ENCODE measurements around the gene TOB2.
"Not testable (repeated sequence)": the region's sequence is repeated elsewhere in the genome, so short reads cannot be mapped to it uniquely, and the experiment has no call there.

The TOB2 gene

DNA sequence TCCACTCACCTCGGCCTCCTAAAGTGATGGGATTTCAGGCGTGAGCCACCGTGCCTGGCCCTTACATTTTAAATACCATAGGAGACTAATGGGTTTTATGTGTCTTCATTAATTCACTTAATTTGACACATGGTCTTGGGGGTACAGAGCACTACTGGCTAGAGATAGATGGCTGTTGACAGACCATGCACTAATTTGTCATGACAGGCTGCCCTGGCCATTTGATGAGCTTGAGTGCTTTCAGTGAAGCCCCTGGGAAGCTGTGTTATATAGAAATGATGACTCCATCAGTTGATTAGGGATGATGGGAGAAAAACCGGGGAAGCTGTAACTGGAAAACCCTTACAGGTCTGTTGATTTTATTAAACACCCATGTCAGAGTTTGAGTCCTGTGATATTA, 15.3 kb upstream of the TOB2 start:
- DNase-seq, result no peak

- not testable (repeated sequence) for DNase-seq
These were observed 13.5 kb upstream of the TOB2 start for GRCh38 chr22:41460071-41460470.

GRCh38 chr22:41459431-41459830, 12.8 kb upstream of the TOB2 start:
- DNase-seq, result no peak

- DNase-seq, result no peak
These were observed 11.6 kb upstream of the TOB2 start for GRCh38 chr22:41458161-41458728.

DNA sequence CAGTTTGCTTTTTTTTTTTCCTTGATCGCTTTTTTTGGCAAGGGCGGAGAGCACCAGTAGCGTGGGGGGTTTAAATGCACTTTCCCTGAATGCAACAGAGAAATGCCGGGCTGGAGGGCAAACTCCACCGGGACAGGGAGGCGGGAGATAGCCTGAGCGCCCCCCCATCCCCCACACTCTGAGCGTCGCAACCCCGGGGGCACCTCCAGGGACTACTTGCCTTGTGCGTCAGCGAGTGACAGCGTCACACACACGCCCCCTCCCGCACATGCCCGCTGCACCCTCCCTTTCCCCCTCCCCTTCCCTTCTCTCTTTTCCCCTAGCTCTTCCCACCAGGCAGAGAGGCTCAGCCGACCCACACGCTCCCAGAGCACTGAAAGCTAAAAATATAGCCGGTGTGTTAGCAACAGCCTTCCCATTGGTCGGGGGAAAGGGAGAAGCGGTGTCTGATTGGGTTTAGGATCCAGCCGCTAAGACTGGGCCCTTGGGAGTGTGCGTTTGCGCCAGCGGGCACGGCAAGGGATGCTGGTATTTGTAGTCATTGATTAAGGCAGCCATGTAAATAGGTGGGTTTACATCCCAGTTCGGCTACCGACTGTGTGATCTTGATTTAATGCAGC, 1.7 kb upstream of the TOB2 start:
- peak; percentile 99 for DNase-seq

DNA sequence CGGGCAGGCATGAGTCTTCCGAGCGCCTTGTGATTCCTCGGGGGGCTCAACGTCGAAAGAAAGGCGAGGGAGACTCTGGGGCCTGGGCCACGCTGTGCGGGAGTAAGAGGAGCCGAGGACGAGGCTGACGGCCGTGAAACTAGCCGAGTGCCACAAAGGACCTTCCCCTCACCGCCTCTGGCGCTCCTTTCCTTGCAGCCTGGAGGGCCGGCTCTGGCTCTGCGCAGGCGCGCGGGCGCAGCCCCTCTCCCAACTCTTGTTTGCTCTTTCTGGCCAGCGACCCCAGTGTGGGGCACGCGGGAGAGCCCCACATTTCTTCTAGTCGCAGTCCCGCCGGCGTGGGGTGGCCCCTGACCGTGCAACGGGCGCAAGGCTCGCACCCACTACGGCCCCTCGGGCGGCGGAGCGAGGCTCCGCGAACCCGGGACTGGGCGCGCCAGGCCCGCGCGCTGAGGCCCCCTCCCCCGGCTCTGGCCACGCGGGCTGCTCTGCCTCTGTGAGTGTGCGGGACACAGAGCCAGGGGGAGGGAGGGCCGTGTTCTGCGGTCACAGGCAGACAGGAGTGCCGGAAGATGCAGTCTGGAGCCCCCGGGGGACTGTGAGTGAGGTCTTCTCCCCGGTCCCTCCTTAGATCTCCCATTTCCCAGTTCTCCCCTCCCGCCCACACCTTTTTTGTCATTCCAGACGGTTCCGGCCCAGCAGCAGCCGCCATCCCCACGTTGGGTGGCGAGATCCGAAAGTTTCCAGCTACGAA, 1.0 kb upstream of the TOB2 start:
- DNase-seq, result peak; percentile 71

DNA sequence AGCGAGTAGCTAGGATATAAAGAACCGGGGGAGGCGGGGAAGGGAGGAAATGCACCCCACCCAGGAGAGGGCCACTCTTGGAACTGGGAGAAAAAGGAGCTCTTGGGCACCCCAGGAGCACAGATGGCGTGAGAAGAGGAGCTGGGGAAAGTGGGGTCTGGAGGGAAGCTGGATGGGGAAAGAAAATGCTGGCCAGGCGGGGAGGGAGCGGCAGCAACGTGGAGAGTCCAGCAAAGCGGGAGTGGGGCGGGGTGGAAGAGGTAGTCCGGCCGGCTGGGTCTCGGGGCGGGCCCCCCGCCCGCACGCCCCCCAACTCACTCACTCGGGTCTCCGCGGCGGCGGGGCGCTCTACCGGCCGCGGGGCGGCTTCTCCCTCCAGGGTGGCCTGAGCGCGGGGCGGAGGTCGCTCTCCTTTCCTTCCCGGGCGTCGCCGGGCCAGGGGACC, 522 bp downstream of the TOB2 start:
- no peak for DNase-seq

GRCh38 chr22:41445129-41446056, 1.2 kb downstream of the TOB2 start:
- DNase-seq, result no peak

DNA sequence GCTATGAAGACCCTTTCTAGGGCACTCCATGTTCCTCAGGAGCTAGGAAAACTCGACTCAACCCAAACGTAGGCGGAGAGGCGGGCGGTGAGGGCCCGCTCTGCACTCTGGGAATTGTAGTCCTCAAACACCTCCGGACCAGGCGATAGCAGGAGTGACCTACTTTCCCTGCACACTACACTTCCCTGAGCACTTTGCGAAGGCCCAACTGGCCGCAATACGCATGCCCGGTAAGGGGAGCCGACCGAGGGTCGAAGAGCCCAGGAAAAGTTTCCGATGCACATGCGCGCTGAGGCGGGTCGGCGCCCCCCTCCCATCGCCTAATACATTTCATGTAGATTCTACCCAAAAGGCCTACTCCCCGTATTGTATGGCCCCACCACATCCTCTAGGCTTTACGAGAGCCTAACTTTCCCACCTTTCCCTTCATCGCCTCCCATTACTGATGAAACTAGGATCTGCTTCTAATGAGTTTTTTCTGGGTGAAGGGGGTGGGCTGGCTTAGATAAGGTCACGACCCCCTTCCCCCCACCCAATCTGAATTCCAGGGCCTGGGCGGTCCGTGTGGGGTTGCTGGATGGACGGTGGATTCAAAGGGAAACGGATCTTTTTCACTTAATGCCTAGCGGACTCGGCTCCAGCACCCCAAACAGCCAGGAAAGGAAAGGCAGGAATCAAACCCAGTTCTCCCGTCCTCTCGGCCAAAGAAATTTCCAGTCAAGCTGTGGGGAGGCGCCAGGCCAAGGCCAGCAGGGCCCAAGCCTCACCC, 2.1 kb downstream of the TOB2 start:
- peak; percentile 96 for DNase-seq

DNA sequence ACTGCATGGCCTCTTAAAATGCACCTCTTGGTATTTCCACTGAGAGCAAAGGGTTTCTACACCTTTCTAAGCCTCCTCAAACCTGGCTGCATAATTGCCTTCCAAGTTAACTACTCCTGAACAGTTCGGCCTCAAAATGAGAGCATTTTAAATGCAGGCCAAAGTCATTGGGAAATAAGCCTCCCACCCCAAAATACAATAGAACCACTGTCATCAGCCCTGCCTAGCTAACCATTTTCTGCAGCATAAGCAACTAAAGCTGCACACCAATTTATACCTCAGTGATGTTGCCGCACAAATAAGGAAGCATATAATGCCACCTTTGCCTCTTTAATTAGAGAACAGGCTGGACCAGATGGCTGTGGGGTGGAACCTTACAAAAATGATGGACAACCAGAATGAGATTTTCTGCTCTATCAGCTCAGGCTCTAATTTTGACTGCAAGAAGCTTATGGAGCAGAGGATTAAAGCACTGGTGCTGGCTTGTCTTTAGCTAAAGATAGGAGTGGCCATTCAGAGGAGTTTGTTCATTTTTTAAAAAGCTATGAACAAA, 4.3 kb downstream of the TOB2 start:
- no peak for DNase-seq

DNA sequence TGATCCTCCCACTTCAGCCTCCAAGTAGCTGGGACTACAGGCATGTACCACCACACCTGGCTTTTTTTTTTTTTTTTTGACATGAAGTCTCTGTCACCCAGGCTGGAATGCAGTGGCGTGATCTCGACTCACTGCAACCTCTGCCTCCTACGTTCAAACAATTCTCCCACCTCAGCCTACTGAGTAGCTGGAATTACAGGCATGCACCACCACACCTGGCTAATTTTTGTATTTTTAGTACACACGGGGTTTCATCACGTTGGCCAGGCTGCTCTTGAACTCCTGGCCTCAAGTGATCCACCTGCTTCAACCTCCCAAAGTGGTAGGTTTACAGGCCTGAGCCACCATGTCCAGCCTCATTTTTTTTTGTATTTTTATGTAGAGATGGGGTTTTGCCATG, 6.1 kb downstream of the TOB2 start:
- DNase-seq, result not testable (repeated sequence)

DNA sequence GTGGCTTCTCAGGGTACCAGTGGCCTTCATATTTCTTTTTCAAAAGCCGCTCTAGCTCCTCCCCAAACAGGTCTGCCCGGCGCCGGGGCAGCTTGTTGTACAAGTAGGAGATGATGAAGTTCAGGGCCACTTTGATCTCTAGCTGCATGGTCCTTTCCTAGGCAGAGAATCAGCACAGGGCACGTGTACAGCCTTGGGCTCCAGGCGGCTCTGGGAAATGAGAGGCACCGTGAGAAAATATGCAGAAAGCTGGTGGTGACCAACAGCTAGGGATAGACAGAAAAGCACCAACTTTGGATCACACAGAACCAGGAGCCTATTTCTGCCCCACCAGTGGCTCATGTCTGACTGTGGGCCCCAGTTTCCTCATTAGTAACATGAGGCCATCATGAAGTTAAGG, 9.4 kb downstream of the TOB2 start:
- DNase-seq, result no peak

GRCh38 chr22:41436322-41437113, 10.1 kb downstream of the TOB2 start:
- no peak for DNase-seq

GRCh38 chr22:41435560-41435959, 11.0 kb downstream of the TOB2 start:
- DNase-seq, result no peak

- not testable (repeated sequence) for DNase-seq
These were observed 12.1 kb downstream of the TOB2 start for GRCh38 chr22:41434361-41435003.

DNA sequence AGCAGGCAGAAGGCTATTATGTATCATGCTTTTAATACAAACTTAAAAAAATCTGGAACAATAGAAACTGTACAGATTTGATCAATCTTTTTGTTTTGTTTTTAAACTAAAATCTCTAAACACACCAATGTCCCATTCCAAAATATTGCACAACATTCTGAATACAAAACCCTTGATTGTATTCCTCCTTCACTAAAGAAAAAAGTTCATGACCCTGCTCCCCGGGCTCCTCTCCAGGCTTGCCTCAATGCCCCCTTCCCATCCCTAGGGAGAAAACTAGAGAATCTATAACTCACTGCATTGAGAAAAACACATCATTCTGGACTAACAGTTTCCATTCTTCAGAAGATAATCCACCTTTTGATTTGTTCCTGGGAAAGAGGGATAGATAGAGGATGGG, 13.1 kb downstream of the TOB2 start:
- not testable (repeated sequence) for DNase-seq

- DNase-seq, result no peak
These were observed 14.9 kb downstream of the TOB2 start for GRCh38 chr22:41431656-41432055.

DNA sequence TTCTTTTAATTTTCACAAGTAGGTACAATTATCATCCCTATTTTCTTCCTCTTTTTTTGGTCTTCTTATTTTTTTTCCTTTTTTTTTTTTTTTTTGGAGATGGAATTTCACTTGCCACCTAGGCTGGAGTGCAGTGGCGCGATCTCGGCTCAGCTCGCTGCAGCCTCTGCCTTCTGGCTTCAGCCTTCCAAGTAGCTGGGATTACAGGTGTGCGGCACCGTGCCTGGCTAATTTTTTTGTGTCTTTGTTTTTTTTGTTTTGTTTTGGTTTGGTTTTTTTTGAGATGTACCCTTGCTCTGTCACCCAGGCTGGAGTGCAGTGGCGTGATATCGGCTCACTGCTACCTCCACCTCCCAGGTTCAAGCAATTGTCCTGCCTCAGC, 16.7 kb downstream of the TOB2 start:
- no peak for DNase-seq

GRCh38 chr22:41429232-41429950, 17.2 kb downstream of the TOB2 start:
- DNase-seq, result no peak
